Neural progenitor cell (in vitro differentiated cells): ENCODE measurements around the gene NELL2.
"Not testable (repeated sequence)": the region's sequence is repeated elsewhere in the genome, so short reads cannot be mapped to it uniquely, and the experiment has no call there.

Experiments
- EZH2phosphoT487 ChIP-seq: fragments of 200-600 bp; sonication (generic); IDR thresholded peaks from 2 replicates; pipeline ENCODE4 v1.6.1; 2017; ENCODE audit warnings: antibody characterized with exemption
- TF ChIP-seq, protein P1 (sequence below): fragments of 200-600 bp; sonication (generic); IDR thresholded peaks from 2 replicates; pipeline ENCODE4 v1.5.1; 2017; ENCODE audit warnings: antibody characterized with exemption, mild to moderate bottlenecking

GRCh38 chr12:44741292-44741980, 134.7 kb downstream of the NELL2 start:
- TF ChIP-seq, protein P1, sequence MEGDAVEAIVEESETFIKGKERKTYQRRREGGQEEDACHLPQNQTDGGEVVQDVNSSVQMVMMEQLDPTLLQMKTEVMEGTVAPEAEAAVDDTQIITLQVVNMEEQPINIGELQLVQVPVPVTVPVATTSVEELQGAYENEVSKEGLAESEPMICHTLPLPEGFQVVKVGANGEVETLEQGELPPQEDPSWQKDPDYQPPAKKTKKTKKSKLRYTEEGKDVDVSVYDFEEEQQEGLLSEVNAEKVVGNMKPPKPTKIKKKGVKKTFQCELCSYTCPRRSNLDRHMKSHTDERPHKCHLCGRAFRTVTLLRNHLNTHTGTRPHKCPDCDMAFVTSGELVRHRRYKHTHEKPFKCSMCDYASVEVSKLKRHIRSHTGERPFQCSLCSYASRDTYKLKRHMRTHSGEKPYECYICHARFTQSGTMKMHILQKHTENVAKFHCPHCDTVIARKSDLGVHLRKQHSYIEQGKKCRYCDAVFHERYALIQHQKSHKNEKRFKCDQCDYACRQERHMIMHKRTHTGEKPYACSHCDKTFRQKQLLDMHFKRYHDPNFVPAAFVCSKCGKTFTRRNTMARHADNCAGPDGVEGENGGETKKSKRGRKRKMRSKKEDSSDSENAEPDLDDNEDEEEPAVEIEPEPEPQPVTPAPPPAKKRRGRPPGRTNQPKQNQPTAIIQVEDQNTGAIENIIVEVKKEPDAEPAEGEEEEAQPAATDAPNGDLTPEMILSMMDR: not testable (repeated sequence)
- not testable (repeated sequence) for TF ChIP-seq EZH2phosphoT487
